ENCODE data around the gene DNASE1L1.

The DNASE1L1 gene

GRCh38 chrX:154357205-154357604 lies 51.8 kb downstream of the DNASE1L1 start:
- DNase-seq (ENCODE audit: low read depth) = no peak
- TF ChIP-seq CTCF (IDR thresholded peaks at IDR 0.05; ENCODE audit: low read length, missing control alignments) = no peak
- H3K4me3 ChIP-seq (replicated peaks; ENCODE audit: low read depth, low read length) = no peak overlapping the region

GRCh38 chrX:154356596-154356995 lies 52.5 kb downstream of the DNASE1L1 start:
- DNase-seq (ENCODE audit: low read depth) = no peak
- TF ChIP-seq CTCF (IDR thresholded peaks at IDR 0.05; ENCODE audit: low read length, missing control alignments) = no peak
- no peak overlapping the region for H3K4me3 ChIP-seq (replicated peaks; ENCODE audit: low read depth, low read length)

GRCh38 chrX:154355776-154356140 lies 53.3 kb downstream of the DNASE1L1 start:
- no peak for DNase-seq (ENCODE audit: low read depth)
- no peak for TF ChIP-seq CTCF (IDR thresholded peaks at IDR 0.05; ENCODE audit: low read length, missing control alignments)
- no peak overlapping the region for H3K4me3 ChIP-seq (replicated peaks; ENCODE audit: low read depth, low read length)

GRCh38 chrX:154355094-154355775 lies 53.8 kb downstream of the DNASE1L1 start:
- DNase-seq (ENCODE audit: low read depth) = no peak
- no peak overlapping the region for H3K4me3 ChIP-seq (replicated peaks; ENCODE audit: low read depth, low read length)
- no peak for TF ChIP-seq CTCF (IDR thresholded peaks at IDR 0.05; ENCODE audit: low read length, missing control alignments)

GRCh38 chrX:154354516-154354915 lies 54.5 kb downstream of the DNASE1L1 start:
- H3K4me3 ChIP-seq (replicated peaks; ENCODE audit: low read depth, low read length) = no peak overlapping the region
- no peak for TF ChIP-seq CTCF (IDR thresholded peaks at IDR 0.05; ENCODE audit: low read length, missing control alignments)
- no peak for DNase-seq (ENCODE audit: low read depth)

- no peak for TF ChIP-seq CTCF (IDR thresholded peaks at IDR 0.05; ENCODE audit: low read length, missing control alignments)
- DNase-seq (ENCODE audit: low read depth) = no peak
- H3K4me3 ChIP-seq (replicated peaks; ENCODE audit: low read depth, low read length) = no peak overlapping the region
These were observed 55.0 kb downstream of the DNASE1L1 start for GRCh38 chrX:154354013-154354412.

- no peak for DNase-seq (ENCODE audit: low read depth)
- no peak overlapping the region for H3K4me3 ChIP-seq (replicated peaks; ENCODE audit: low read depth, low read length)
- TF ChIP-seq CTCF (IDR thresholded peaks at IDR 0.05; ENCODE audit: low read length, missing control alignments) = no peak
These were observed 55.7 kb downstream of the DNASE1L1 start for GRCh38 chrX:154353172-154353843.
